Progenitor cell of endocrine pancreas (in vitro differentiated cells): Measurements from ENCODE around the gene AP3S1. TPM values are rescaled to one million over a fixed set of nuclear protein-coding genes. Genes with fewer than 3 reads are reported as not detected.

Source experiments
- DNase-seq: peaks from one replicate; pipeline ENCODE4 v3.0.0; 2021; ENCODE audit warnings: low spot score; ENCODE audit not compliant: unreplicated experiment
- H3K27ac Mint-ChIP-seq: 2 replicates; pipeline ENCODE4 v1.8.0; 2021; ENCODE audit warnings: mild to moderate bottlenecking, moderate library complexity, mixed read lengths
- H3K27me3 Mint-ChIP-seq: 2 replicates; pipeline ENCODE4 v1.8.0; 2021; ENCODE audit warnings: mixed read lengths
- H3K36me3 Mint-ChIP-seq: 2 replicates; pipeline ENCODE4 v1.8.0; 2022; ENCODE audit warnings: mixed read lengths; ENCODE audit not compliant: insufficient read depth
- H3K4me1 Mint-ChIP-seq: 2 replicates; pipeline ENCODE4 v1.8.0; 2021; ENCODE audit warnings: low read depth, mixed read lengths
- H3K4me3 Mint-ChIP-seq: 2 replicates; pipeline ENCODE4 v1.8.0; 2021; ENCODE audit warnings: low read depth, mild to moderate bottlenecking, moderate library complexity, mixed read lengths
- H3K9me3 Mint-ChIP-seq: 2 replicates; pipeline ENCODE4 v1.8.0; 2021; ENCODE audit warnings: low read depth, mixed read lengths
- total RNA-seq: library from RNA; stranded (reverse); gene quantifications from 2 replicates; pipeline ENCODE4 v1.2.1, GENCODE V29; 2021
- TF ChIP-seq, protein P1 (sequence below): fragments of 200-600 bp; sonication (generic); IDR thresholded peaks from one replicate; pipeline ENCODE4 v1.5.0; 2021; ENCODE audit warnings: antibody characterized with exemption, mild to moderate bottlenecking; ENCODE audit not compliant: unreplicated experiment

AP3S1 gene
- total RNA-seq, 1 donor from 2014 or later: 65.3 TPM

DNA sequence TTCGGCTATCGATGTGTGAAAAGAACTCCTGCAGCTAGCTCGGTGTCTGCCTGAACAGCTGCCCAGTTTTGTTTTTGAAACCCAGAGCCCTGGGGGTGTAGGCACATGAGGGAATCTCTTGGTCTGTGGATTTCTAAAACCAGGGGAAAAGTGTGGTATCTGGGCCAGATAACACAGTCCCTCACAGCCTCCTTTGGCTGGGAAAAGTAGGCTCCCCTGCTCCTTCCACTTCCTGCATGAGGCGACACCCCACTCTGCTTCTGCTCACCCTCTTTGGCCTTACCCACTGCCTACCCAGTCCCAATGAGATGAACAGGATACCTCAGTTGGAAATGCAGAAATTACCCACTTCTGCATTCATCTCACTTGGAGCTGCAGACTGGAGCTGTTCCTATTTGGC lies 15.8 kb upstream of the AP3S1 start:
- Mint-ChIP-seq H3K9me3 (peaks cover 22% of the 10 kb centered on the region), H3K4me3 (no peak overlapping the region), H3K36me3 (peaks cover 9% of the 10 kb centered on the region), H3K4me1 (no peaks in the 10 kb centered on the region), H3K27me3 (no peaks in the 10 kb centered on the region), H3K27ac (peak overlapping the region; percentile 22)
- no peak for DNase-seq
- TF ChIP-seq, protein P1, sequence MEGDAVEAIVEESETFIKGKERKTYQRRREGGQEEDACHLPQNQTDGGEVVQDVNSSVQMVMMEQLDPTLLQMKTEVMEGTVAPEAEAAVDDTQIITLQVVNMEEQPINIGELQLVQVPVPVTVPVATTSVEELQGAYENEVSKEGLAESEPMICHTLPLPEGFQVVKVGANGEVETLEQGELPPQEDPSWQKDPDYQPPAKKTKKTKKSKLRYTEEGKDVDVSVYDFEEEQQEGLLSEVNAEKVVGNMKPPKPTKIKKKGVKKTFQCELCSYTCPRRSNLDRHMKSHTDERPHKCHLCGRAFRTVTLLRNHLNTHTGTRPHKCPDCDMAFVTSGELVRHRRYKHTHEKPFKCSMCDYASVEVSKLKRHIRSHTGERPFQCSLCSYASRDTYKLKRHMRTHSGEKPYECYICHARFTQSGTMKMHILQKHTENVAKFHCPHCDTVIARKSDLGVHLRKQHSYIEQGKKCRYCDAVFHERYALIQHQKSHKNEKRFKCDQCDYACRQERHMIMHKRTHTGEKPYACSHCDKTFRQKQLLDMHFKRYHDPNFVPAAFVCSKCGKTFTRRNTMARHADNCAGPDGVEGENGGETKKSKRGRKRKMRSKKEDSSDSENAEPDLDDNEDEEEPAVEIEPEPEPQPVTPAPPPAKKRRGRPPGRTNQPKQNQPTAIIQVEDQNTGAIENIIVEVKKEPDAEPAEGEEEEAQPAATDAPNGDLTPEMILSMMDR: no peak

DNA sequence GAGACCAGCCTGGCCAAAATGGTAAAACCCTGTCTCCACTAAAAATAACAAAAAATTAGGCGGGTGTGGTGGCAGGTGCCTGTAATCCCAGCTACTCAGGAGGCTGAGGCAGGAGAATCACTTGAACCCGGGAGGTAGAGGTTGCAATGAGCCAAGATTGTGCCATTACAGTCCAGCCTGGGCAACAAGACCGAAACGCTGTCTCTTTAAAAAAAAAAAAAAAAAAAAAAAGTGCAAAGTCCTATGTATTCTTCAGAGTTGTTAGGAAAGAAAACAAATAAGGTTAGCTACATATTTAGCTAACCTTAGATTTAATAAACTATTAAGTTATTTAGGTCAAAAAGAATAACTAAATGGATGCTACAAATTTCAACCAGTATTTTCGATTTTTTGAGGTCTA lies 11.8 kb upstream of the AP3S1 start:
- Mint-ChIP-seq H3K4me3 (no peak overlapping the region), H3K4me1 (no peaks in the 10 kb centered on the region), H3K9me3 (peaks cover 13% of the 10 kb centered on the region), H3K36me3 (peaks cover 13% of the 10 kb centered on the region), H3K27me3 (no peaks in the 10 kb centered on the region), H3K27ac (no peak overlapping the region)
- DNase-seq: no peak
- TF ChIP-seq, protein P1: no peak

DNA sequence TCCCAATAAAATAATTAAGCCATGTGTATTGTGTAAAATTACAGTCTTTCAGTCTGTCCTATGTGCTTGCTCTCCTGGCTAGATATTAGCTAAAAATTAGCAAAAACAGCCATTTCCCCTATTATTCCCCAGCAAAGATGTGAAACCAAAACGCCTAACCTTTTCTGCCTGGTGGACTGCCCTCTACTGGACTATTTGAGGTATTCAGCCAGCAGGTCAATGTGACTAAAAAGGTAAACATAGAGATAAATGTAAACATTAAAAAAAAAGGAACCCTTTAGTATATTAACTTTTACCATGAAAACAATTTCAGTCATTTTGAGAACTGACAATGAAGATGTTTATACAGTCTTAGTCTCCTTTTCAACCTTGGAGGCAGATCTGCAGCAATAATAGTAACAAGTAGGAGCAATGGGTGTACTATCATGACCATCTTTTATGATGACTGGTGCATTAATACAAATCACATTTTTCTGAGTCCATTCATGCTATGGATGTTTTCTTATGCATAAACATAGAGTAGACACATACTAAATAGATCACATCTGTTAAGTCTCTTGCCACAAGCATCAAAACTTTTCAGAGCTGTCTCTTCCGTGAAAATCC lies 10.5 kb upstream of the AP3S1 start:
- peaks cover 19% of the 10 kb centered on the region for H3K36me3 Mint-ChIP-seq
- H3K27ac Mint-ChIP-seq: no peak overlapping the region
- no peaks in the 10 kb centered on the region for H3K27me3 Mint-ChIP-seq
- TF ChIP-seq, protein P1: peak; percentile 88
- no peak for DNase-seq
- no peaks in the 10 kb centered on the region for H3K4me1 Mint-ChIP-seq
- H3K9me3 Mint-ChIP-seq: no peaks in the 10 kb centered on the region
- H3K4me3 Mint-ChIP-seq: no peak overlapping the region

DNA sequence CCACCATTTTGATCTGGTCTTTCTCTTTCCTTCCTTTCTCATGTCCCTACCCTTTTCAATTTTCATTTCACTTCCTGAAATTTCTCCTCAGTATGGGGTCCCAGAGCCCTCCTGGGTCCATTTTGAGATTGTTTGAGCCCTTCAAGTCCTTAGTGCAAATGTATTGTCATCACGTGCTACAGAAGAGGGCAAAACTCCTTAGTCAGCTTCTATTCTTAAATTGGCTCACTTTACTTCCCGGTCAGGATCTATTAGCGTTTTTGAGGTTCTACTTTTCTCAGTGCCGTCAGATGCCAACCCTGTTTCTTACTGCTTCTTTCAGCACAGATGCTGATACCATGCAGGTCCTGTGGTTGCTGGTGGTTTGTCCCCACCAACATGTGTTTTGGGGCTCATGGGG lies 6.3 kb upstream of the AP3S1 start:
- H3K36me3 Mint-ChIP-seq: peaks cover 15% of the 10 kb centered on the region
- no peak for DNase-seq
- TF ChIP-seq, protein P1: no peak
- H3K4me1 Mint-ChIP-seq: peaks cover 15% of the 10 kb centered on the region
- H3K9me3 Mint-ChIP-seq: no peaks in the 10 kb centered on the region
- H3K27ac Mint-ChIP-seq: no peak overlapping the region
- no peaks in the 10 kb centered on the region for H3K27me3 Mint-ChIP-seq
- H3K4me3 Mint-ChIP-seq: no peak overlapping the region

DNA sequence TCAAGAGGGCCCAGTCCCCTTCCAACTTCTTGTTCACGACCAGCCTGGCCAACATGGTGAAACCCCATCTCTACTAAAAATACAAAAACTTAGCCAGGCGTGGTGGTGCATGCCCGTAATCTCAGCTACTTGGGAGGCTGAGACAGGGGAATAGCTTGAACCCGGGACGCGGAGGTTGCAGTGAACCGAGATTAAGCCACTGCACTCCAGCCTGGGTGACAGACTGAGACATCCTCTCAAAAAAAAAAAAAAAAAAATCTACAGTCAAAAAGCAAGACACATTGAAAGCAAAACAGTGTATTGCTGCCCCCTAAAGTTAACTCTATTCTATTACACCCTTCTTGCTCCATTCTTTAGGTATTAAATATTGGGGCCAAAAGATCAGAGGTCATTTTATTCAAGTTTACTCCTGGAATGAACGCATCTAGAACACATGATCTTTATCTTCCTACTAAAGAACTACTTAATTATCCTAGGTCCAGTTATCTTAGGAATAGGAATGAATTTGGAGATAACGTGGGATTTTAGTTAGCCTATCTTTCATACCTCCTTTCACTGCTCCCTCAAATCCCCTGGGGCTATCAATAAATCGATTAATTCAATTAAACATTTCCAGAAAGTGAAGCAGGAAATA lies 2.7 kb upstream of the AP3S1 start:
- peaks cover 11% of the 10 kb centered on the region for H3K36me3 Mint-ChIP-seq
- H3K27me3 Mint-ChIP-seq: no peaks in the 10 kb centered on the region
- H3K9me3 Mint-ChIP-seq: no peaks in the 10 kb centered on the region
- H3K4me1 Mint-ChIP-seq: peaks cover 23% of the 10 kb centered on the region
- H3K4me3 Mint-ChIP-seq: peak overlapping the region; percentile 99
- no peak for DNase-seq
- peak overlapping the region; percentile 7 for H3K27ac Mint-ChIP-seq
- TF ChIP-seq, protein P1: peak; percentile 65
